Measurements from ENCODE around the gene UBFD1.

Gene UBFD1

GRCh38 chr16:23511731-23512130, 45.8 kb upstream of the UBFD1 start:
- CTCF ChIA-PET, result interaction anchor here (0.7 kb wide), 1 partner anchor 15 kb away, joined by 4 read pairs; no protein-coding TSS in a partner anchor
- POLR2A ChIA-PET (ENCODE audit: low non-redundant PET), result no interaction called here
- DNase-seq (ENCODE audit: low spot score), result no peak
- no peak for TF ChIP-seq CTCF (conservative IDR thresholded peaks at IDR 0.05; ENCODE audit: low read depth)
- H3K27ac ChIP-seq, result no peak overlapping the region

GRCh38 chr16:23512168-23512695, 45.3 kb upstream of the UBFD1 start:
- ChIA-PET POLR2A (ENCODE audit: low non-redundant PET) (no interaction called here), CTCF (interaction anchor here (0.7 kb wide), 1 partner anchor 15 kb away, joined by 4 read pairs; no protein-coding TSS in a partner anchor)
- DNase-seq (ENCODE audit: low spot score), result no peak
- H3K27ac ChIP-seq, result no peak overlapping the region
- TF ChIP-seq CTCF (conservative IDR thresholded peaks at IDR 0.05; ENCODE audit: low read depth), result no peak

GRCh38 chr16:23514381-23515152, 43.0 kb upstream of the UBFD1 start:
- CTCF ChIA-PET, result interaction anchor here (0.6 kb wide), 1 partner anchor 24 kb away, joined by 4 read pairs; no protein-coding TSS in a partner anchor
- DNase-seq (ENCODE audit: low spot score), result no peak
- no peak overlapping the region for H3K27ac ChIP-seq
- POLR2A ChIA-PET (ENCODE audit: low non-redundant PET), result interaction anchor here (1.1 kb wide), 1 partner anchor 38 kb away, joined by 3 read pairs; no protein-coding TSS in a partner anchor
- no peak for TF ChIP-seq CTCF (conservative IDR thresholded peaks at IDR 0.05; ENCODE audit: low read depth)

GRCh38 chr16:23515881-23516280, 41.6 kb upstream of the UBFD1 start:
- TF ChIP-seq CTCF (conservative IDR thresholded peaks at IDR 0.05; ENCODE audit: low read depth), result no peak
- DNase-seq (ENCODE audit: low spot score), result no peak
- ChIA-PET CTCF (no interaction called here), POLR2A (ENCODE audit: low non-redundant PET) (no interaction called here)
- no peak overlapping the region for H3K27ac ChIP-seq

- no peak for TF ChIP-seq CTCF (conservative IDR thresholded peaks at IDR 0.05; ENCODE audit: low read depth)
- peak overlapping the region; percentile 13; the same call in 1 of the 2 replicates for H3K27ac ChIP-seq
- ChIA-PET POLR2A (ENCODE audit: low non-redundant PET) (no interaction called here), CTCF (no interaction called here)
- DNase-seq (ENCODE audit: low spot score), result no peak
Measured at GRCh38 chr16:23516366-23517137, 41.0 kb upstream of the UBFD1 start.

- no peak for TF ChIP-seq CTCF (conservative IDR thresholded peaks at IDR 0.05; ENCODE audit: low read depth)
- no peak for DNase-seq (ENCODE audit: low spot score)
- CTCF ChIA-PET, result no interaction called here
- POLR2A ChIA-PET (ENCODE audit: low non-redundant PET), result no interaction called here
- no peak overlapping the region for H3K27ac ChIP-seq
Measured at GRCh38 chr16:23518435-23518891, 39.1 kb upstream of the UBFD1 start.
